GM23338 (cell line): Measurements from ENCODE around the gene CCDC27. TPM values are rescaled to one million over a fixed set of nuclear protein-coding genes. Genes with fewer than 3 reads are reported as not detected.

Source experiments
- ATAC-seq: fragments of 200-7000 bp; cut with Tn5 transposase; 3 replicates; pipeline ENCODE4 v1.9.1; 2020
- DNase-seq: peaks from one replicate; pipeline ENCODE4 v3.0.0-alpha.2; 2015; ENCODE audit warnings: low spot score
- H2AFZ ChIP-seq: fragments of 200-600 bp; sonication (generic); 2 replicates; pipeline ENCODE4 v1.8.0; 2016; ENCODE audit warnings: antibody characterized with exemption, mild to moderate bottlenecking, moderate library complexity
- H3F3A ChIP-seq: fragments of 200-600 bp; sonication (generic); replicated peaks from 2 replicates; pipeline ENCODE4 v1.8.0; 2017; ENCODE audit warnings: antibody characterized with exemption, mixed run types, low read depth
- H3K27ac ChIP-seq: fragments of 200-600 bp; sonication (generic); 2 replicates; pipeline ENCODE4 v1.6.1; 2016; ENCODE audit warnings: low read depth
- H3K27me3 ChIP-seq: fragments of 200-600 bp; sonication (generic); 2 replicates; pipeline ENCODE4 v1.8.0; 2016; ENCODE audit warnings: mild to moderate bottlenecking, mixed run types, moderate library complexity; ENCODE audit not compliant: insufficient read depth
- H3K36me3 ChIP-seq: fragments of 200-600 bp; sonication (generic); 2 replicates; pipeline ENCODE4 v1.8.0; 2016; ENCODE audit warnings: mild to moderate bottlenecking; ENCODE audit not compliant: insufficient read depth
- H3K4me1 ChIP-seq: fragments of 200-600 bp; sonication (generic); 2 replicates; pipeline ENCODE4 v1.8.0; 2016; ENCODE audit warnings: mild to moderate bottlenecking, moderate library complexity; ENCODE audit not compliant: insufficient read depth
- H3K4me2 ChIP-seq: fragments of 200-600 bp; sonication (generic); 2 replicates; pipeline ENCODE4 v1.7.1; 2017; ENCODE audit warnings: mixed run types
- H3K4me3 ChIP-seq: fragments of 200-600 bp; sonication (generic); 2 replicates; pipeline ENCODE4 v1.6.1; 2016; ENCODE audit warnings: mixed run types
- H3K79me2 ChIP-seq: fragments of 200-600 bp; sonication (generic); replicated peaks from 2 replicates; pipeline ENCODE4 v1.8.0; 2017; ENCODE audit warnings: mild to moderate bottlenecking; ENCODE audit not compliant: insufficient read depth
- H3K9me2 ChIP-seq: fragments of 200-600 bp; sonication (generic); 2 replicates; pipeline ENCODE4 v1.8.0; 2017; ENCODE audit not compliant: insufficient read depth
- H4K20me1 ChIP-seq: fragments of 200-600 bp; sonication (generic); replicated peaks from 2 replicates; pipeline ENCODE4 v1.8.0; 2017; ENCODE audit warnings: mild to moderate bottlenecking; ENCODE audit not compliant: insufficient read depth
- H3K27ac Mint-ChIP-seq: 2 replicates; pipeline ENCODE4 v1.8.0; 2020; ENCODE audit warnings: inconsistent platforms, mild to moderate bottlenecking, moderate library complexity, mixed read lengths
- H3K27me3 Mint-ChIP-seq: 3 replicates; pipeline ENCODE4 v1.8.0; 2022; ENCODE audit warnings: low read depth, mild to moderate bottlenecking, moderate library complexity, mixed read lengths, inconsistent platforms; ENCODE audit not compliant: insufficient read depth, poor library complexity
- H3K36me3 Mint-ChIP-seq: 3 replicates; pipeline ENCODE4 v1.8.0; 2021; ENCODE audit warnings: low read depth, mild to moderate bottlenecking, inconsistent platforms, moderate library complexity, mixed read lengths
- H3K4me1 Mint-ChIP-seq: 3 replicates; pipeline ENCODE4 v1.8.0; 2020; ENCODE audit warnings: mild to moderate bottlenecking, inconsistent platforms, mixed read lengths
- H3K4me3 Mint-ChIP-seq: 3 replicates; pipeline ENCODE4 v1.8.0; 2021; ENCODE audit warnings: moderate library complexity, mild to moderate bottlenecking, inconsistent platforms, mixed read lengths
- H3K9me3 Mint-ChIP-seq: 3 replicates; pipeline ENCODE4 v1.8.0; 2020; ENCODE audit warnings: moderate library complexity, mild to moderate bottlenecking, inconsistent platforms, mixed read lengths
- ETS1 ChIP-seq: IDR thresholded peaks from 2 replicates; pipeline ENCODE4 v1.6.1; 2016; ENCODE audit warnings: antibody characterized with exemption
- EZH2 ChIP-seq: fragments of 200-600 bp; sonication (generic); IDR thresholded peaks from one replicate; pipeline ENCODE4 v1.8.0; 2017; ENCODE audit warnings: antibody characterized with exemption, mild to moderate bottlenecking, low read depth; ENCODE audit not compliant: unreplicated experiment
- STAT1 ChIP-seq: IDR thresholded peaks from one replicate; pipeline ENCODE4 v1.6.1; 2016; ENCODE audit warnings: antibody characterized with exemption; ENCODE audit not compliant: unreplicated experiment
- ZNF114 ChIP-seq: fragments of 250-450 bp; sonication (Bioruptor Pico); IDR thresholded peaks from 2 replicates; pipeline ENCODE4 v1.5.0; 2020; ENCODE audit warnings: mild to moderate bottlenecking, moderate library complexity
- polyA plus RNA-seq: library from polyadenylated mRNA; unstranded; fragments of >200 nt; fragmentation: Nextera tagmentation; extraction: Ambion mirVana; gene quantifications from 2 replicates; pipeline ENCODE4 v1.2.1, GENCODE V29; 2016
- total RNA-seq: library from RNA; depleted of rRNA; stranded (reverse); fragments of >200 nt; shearing (Covaris generic); gene quantifications from 2 replicates; pipeline ENCODE4 v1.2.3, GENCODE V29; 2014
- TF ChIP-seq, protein P1 (sequence below): IDR thresholded peaks from one replicate; pipeline ENCODE4 v1.6.1; 2018; ENCODE audit warnings: antibody characterized with exemption; ENCODE audit not compliant: unreplicated experiment

CCDC27 gene
- total and polyA plus RNA-seq, 2 experiments from 2014 or later, result 0.18 to 0.45 TPM

DNA sequence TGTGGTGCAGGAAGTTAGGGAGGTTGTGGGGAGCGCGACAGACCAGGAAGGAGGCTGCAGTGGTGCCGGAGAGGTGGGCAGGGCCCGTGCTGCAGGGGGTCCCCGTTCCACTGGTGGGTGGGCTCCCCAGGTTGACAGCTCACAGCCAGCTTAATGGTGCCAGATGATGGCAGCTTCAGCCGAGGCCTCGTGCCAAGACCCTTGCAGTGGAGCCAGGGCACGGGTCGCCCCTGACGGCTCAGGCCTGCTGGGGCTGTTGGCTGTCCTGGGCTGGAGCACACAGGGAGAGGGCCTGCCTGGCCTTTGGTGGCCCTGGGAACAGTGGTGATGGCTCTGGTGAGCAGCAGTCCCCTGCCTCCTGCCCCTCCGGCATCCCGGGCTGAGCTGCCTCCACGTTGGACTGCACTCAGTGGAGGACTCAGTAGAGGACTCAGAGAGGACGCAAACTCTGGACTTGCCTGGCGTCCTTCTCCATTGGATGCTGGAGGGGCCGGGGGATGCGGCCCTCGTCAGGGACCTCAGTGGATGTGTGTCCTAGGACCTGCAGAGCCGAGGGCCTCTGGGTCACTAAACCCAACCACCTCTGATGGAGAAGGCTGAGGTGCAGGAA lies 46.8 kb upstream of the CCDC27 start (continued):
- TF ChIP-seq ZNF114 (CRISPR knock-in tag) (no peak), EZH2 (no peak)

GRCh38 chr1:3706651-3707297 lies 45.5 kb upstream of the CCDC27 start:
- no peak; the same call in 2 of the 3 replicates for ATAC-seq
- H3K36me3 Mint-ChIP-seq, result no peaks in the 10 kb centered on the region
- H3K4me1 Mint-ChIP-seq, result peaks cover 14% of the 10 kb centered on the region

More at GRCh38 chr1:3706651-3707297, 45.5 kb upstream of the CCDC27 start:
- Histone ChIP-seq H3K79me2 (no peaks in the 10 kb centered on the region), H3K27ac (no peak overlapping the region), H3F3A (0 out of 2 replicates have a peak, but pooled peaks cover 7% of the 10 kb centered on the region), H3K9me2 (no peaks in the 10 kb centered on the region), H2AFZ (peak overlapping the region; percentile 28; the same call in 1 of the 2 replicates), H3K36me3 (no peaks in the 10 kb centered on the region), H4K20me1 (no peaks in the 10 kb centered on the region), H3K4me3 (no peak overlapping the region), H3K4me2 (peak overlapping the region; percentile 73; the same call in 1 of the 2 replicates), H3K27me3 (no peaks in the 10 kb centered on the region), H3K4me1 (peaks cover 10% of the 10 kb centered on the region; the same call in 1 of the 2 replicates)
- DNase-seq, result no peak
- TF ChIP-seq STAT1 (no peak), ZNF114 (CRISPR knock-in tag) (no peak), EZH2 (no peak), ETS1 (no peak)
- TF ChIP-seq, protein P1, sequence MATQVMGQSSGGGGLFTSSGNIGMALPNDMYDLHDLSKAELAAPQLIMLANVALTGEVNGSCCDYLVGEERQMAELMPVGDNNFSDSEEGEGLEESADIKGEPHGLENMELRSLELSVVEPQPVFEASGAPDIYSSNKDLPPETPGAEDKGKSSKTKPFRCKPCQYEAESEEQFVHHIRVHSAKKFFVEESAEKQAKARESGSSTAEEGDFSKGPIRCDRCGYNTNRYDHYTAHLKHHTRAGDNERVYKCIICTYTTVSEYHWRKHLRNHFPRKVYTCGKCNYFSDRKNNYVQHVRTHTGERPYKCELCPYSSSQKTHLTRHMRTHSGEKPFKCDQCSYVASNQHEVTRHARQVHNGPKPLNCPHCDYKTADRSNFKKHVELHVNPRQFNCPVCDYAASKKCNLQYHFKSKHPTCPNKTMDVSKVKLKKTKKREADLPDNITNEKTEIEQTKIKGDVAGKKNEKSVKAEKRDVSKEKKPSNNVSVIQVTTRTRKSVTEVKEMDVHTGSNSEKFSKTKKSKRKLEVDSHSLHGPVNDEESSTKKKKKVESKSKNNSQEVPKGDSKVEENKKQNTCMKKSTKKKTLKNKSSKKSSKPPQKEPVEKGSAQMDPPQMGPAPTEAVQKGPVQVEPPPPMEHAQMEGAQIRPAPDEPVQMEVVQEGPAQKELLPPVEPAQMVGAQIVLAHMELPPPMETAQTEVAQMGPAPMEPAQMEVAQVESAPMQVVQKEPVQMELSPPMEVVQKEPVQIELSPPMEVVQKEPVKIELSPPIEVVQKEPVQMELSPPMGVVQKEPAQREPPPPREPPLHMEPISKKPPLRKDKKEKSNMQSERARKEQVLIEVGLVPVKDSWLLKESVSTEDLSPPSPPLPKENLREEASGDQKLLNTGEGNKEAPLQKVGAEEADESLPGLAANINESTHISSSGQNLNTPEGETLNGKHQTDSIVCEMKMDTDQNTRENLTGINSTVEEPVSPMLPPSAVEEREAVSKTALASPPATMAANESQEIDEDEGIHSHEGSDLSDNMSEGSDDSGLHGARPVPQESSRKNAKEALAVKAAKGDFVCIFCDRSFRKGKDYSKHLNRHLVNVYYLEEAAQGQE, result no peak
- H3K9me3 Mint-ChIP-seq, result no peaks in the 10 kb centered on the region
- peak overlapping the region; percentile 76 for H3K4me3 Mint-ChIP-seq
- peaks cover 11% of the 10 kb centered on the region for H3K27me3 Mint-ChIP-seq
- H3K27ac Mint-ChIP-seq, result no peak overlapping the region
